Measurements from ENCODE around the gene EIF2D. TPM values are rescaled to one million over a fixed set of nuclear protein-coding genes. Genes with fewer than 3 reads are reported as not detected.
"Not testable (repeated sequence)": the region's sequence is repeated elsewhere in the genome, so short reads cannot be mapped to it uniquely, and the experiment has no call there.

The EIF2D gene
- total RNA-seq, 1 donor from 2014 or later, result 41.8 TPM

DNA sequence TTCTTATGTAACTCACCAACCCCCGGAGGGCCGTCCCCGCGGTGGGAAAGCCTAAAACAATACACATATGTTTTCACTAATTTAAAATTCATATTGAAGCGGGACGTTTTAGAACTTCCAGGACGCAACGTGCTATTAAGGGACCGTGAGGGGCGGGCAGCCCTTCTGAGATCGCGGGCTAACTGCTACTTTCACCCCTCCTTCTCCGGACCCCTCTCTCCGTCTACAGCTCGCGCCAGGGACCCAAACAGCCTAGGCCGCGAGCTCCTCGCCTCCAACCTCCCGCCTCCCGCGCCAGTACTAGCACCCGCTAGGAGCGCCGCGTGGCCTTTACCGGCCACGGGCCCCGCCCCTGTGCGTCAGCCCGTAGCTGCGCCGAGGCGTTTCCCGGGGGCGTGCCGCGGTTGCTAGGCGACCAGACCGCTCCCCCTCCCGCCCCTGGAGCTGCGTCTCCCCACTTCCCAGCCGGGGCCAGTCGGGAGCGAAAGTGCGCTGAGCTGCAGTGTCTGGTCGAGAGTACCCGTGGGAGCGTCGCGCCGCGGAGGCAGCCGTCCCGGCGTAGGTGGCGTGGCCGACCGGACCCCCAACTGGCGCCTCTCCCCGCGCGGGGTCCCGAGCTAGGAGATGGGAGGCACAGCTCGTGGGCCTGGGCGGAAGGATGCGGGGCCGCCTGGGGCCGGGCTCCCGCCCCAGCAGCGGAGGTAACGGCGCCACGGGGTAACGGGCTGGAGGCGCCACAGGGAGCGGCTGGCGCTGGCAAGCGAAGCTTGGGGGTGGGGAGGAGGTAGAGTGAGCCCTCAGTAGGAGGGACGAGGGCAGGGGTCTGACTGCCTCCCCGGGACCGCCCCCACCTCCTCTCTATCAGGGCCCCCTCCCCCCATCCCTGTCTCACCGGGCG lies 23.1 kb upstream of the EIF2D start, which contains the start of gene DYRK3:
Gene DYRK3, plus strand, starts transcription at position 457 of the 898 bp plus-strand sequence. Its CDS starts 168 bp downstream, at position 625.
- ATAC-seq, result peak; percentile 99

DNA sequence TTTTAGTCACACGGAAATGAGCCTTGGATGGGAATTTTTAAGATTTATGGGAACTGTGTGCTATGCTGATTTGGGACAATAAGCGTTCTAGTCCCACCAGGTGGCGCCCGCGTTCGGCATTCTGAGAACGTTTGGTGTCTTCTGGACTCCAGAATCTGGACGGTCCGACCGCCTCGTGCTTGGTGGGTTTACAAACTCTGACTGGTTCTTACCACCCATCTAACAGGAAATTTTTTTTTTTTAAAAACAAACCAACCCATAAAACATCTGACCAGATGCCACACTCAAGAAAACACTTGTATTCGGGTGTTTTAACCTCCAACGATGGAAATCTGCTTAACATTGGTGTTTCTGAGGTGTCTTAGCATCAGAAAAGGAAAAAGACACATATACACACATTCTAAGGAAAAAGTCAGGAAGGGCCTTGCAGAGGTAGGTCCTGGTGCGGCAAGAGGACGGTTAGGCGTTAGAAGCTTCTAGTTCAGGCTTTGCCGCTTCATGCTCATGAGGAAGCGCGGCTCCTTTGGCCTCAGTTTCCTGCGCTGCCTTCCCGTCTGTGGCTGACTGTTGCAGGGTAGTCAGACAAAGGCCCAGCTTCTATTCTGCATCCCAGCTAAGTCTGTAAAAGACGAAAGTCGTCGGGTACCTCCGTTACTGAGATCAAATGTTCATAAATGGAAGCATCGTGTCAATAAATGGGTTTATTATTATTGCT lies 22.3 kb upstream of the EIF2D start:
- ATAC-seq, result peak; percentile 43

DNA sequence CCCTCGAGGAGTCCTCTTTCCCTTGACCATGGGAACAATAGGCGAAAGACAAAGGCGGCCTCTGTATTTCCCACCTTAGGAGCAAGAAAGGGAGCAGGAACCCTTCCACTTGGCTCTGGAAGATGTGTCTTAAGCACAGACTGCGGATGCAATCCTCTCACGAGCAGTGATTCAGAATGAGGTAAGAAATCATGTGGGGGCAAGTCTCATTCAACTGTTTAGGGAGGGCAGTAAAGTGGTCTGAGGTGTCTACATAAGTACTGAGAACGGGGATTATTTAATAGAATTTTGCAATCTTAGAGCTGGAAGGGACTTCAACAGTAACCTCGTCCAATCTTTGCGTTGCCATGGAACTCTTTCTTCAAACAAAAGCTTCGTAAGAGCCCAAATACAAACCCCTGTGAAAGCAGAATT lies 21.4 kb upstream of the EIF2D start:
- peak; percentile 17 for ATAC-seq

DNA sequence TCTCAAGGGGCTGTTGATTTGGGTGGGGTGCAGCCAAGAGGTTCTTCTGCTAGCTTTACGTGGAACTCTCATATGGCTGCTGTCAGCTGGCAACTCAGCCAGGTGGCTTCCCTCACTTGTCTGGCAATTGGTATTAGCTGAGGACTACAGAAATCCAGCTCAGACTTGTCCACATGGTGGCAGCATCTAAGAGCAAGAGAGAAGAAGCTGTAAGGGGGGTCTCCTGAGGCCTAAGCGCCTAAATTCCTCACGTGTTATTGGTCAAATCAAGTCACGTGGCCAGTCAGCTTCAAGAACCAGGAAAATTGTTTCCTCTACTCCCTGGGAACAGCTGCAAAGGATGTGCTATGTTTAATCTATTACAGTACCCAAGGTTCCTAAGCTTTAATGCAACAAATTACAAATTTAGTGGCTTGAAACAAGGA lies 18.8 kb upstream of the EIF2D start:
- ATAC-seq, result no peak

DNA sequence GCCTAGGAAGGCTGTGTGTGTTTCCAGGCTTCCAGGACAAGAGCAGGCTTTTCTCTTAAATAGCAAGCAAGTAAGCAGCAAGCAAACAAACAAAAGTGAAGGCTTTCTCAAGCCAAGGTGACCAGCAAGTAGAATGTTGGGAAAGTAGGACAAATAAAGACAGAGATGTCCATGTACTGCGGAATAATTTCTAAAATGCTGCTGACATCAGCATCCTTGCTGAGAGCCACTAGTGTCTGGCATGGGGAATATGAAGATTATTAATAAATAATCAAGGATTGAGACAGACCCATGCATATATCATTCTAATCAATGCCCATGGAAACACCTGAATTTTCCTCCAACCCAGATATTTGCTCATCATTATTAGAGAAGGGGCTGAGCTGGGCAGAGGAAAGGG lies 16.7 kb upstream of the EIF2D start:
- no peak for ATAC-seq

DNA sequence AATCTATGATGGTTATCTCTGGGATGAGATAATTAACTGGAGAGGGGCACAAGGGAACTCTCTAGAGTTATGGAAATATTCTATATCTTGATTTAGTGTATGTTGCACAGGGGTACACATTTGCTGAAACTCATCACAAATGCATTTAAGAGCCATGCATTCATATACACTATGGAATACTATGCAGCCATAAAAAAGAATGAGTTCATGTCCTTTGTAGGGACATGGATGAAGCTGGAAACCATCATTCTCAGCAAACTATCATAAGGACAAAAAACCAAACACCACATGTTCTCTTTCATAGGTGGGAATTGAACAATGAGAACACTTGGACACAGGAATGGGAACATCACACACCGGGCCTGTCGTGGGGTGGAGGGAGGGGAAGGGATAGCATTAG lies 14.1 kb upstream of the EIF2D start:
- not testable (repeated sequence) for ATAC-seq

DNA sequence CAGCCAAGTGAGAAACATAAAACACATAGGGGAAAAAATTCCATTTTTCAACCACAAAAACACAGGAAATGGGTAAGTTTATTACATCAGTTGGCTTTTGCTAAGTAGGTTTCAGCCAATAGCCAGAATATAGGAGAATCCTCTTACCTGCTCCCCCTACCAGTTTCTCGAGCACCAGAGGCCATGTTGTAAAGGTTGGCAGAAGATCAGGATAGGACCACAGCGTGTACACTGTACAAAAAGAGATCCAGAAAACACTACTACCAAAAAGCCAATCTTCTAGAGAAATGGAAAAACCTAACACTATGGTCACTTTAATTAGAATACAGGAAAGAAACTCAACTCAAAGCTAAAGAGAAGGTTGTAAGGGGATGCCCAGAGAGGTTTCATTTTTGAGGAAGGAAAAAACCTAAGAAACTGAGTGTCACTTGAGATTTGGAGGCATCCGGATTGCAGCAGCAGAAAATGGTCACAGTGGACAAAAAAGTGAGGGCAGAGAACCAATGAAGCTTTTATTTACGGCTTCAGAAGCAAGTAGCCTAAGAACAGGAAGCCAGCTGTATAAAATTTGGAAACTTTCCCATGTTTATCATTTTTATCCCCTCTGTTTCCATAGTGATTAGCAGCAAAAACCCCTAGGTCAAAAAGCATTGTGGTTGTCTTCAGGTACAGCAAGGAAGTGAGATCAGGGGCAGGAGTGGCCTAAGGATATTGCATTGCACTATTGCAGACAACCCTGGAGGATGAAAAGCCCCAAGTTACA lies 2.9 kb downstream of the EIF2D start:
- no peak for ATAC-seq

DNA sequence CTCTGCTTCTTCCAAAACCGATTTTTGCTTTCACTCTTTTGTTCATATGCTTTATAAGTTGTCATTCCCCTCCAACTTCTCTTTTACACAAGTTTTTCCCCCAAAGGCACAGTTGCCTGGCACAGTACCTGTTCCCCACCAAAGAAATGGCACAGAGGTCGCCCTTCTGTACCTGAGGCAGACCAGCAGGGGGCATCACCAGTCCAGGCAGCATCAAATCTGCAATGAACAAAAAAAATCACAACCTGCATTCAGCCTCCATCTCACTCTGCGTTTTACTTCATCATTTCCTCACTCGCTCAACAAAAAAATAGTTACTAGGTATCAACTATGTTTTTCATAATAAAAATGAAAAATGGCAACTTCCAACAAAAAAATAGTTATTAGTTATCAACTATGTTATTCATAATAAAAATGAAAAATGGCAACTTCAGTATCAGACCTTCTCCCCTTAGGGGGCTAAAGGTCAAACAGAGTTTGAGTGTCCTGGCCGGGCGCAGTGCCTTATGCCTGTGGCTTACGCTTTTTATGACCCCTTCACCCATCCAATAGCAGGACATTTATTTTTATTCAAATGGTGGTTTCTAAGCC lies 4.1 kb downstream of the EIF2D start:
- no peak for ATAC-seq

DNA sequence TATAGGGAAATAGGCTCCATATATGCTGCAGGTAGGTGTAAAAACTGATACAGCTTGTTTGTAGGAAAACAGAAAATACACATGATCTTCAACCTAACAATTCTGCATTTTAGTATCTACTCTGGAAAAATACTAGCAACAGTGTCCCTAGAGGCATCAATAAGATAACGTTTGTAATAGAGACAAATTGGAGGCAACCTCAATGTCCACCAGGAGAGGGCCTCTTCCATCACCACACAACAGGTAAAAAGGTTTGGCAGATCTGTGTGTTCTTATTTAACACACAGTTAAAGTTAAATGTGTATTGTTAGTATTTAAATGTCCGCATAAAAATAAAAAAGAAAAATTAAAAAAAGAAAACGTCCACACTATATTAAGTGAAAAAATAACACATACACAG lies 5.4 kb downstream of the EIF2D start:
- peak; percentile 59 for ATAC-seq

DNA sequence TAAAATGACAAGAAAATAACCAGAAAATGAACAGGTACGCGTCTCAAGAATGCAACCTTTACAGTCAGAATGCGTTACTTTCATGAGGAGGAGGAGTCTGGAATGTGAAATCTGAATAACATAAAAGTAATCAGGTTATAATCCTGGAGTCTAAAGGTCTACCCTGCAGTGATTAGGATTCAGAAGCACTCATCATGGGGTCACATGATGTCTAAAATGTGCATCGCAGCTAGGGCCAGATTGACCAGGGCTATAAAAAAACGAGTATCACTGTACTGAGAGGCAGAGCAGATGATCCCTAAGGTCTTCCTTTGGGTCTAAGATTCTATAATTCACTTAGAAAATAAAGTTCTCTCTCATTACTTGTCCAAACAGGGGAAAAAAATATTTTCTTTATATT lies 7.4 kb downstream of the EIF2D start:
- ATAC-seq, result no peak

DNA sequence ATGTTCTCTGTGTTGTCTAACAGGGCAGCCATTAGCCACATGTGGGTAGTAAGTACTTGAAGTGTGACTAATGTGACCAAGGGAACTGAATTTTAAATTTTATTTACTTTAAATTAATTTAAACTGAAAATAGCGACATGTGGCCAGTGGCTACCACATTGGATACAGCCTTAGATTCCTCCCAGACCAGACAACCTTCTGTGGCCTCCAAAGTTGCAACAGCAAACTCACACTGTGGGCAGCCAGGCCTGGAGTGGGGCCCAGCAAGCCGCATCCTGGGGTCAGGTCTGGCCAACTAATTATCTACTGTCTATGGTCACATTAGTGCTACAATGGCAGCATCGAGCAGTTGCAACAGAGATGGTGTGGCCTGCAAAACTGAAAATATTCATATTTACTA lies 11.7 kb downstream of the EIF2D start:
- no peak for ATAC-seq

DNA sequence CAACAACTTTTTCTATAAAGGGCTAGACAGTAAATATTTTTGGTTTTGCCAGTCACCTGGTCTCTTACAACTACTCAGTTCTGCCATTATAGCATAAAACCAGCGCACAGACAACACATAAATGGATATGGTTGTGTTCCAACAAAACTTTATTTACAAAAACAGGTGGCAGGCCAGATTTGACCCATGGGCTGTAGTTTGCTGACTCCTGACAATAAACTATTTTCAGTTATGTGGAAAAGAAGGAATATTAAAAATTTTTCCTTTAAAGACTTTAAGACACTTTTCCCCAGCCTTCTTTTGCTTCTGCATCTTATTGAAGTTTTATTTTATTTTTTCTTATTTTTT lies 16.0 kb downstream of the EIF2D start:
- ATAC-seq, result no peak

DNA sequence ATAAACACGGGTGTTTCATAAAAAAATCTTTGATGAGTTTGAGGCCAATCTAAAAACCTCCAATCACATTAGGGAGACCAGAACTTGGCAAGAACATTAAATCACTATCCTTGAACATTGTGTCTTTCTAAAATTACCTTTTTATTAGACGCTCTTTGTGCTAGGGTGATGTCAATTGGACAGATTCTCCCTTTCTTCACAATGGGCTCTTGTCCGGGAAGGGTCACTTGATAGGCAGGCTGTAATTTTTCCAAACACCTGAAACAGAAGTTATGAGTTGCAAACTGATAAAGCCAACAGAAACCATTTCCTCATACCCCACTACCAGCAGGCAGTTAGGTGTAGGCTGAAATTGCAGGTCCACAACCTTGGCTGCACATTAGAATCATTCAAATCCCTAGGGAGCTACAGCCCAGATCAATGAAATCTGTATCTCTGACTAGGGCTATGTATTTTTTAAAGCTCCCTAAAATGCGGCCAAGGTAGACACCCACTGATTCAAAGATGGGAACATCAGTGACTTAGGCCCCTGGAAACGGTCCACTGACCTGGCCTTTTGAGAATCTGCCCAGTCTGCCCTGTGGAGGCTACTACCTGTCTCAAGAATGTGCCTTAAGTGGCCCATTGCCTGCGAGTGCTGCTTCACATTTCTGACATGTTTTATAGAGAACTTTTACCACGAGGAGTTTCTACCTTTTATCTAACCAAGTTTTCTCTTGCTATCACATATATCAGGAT lies 16.5 kb downstream of the EIF2D start:
- ATAC-seq, result no peak

DNA sequence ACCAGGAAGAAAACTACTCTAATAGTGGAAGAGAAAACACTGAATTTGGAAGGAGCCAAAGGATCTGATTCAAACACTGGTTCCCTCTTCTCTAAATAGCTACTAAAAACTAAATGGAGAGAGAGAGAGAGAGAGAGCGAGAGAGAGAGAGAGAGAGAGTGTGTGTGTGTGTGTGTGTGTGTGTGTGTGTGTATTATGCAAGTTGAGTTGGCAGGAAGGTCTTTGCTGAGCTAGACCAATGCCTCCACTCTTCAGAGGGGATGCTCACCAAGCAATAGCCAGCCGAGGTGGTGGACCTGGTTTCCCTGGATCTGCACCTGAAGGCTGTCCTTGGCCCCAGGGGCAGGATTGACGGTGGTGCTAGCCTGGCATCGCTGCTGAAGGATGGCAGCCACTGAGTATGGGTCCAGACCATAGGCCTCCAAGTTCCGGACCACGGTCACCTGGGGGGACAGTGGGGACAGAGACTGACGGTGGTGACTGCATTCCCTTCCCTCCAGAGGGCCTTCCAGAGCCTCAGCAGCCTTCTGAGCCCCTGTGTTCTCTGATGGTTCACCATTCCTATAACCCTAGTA lies 18.8 kb downstream of the EIF2D start:
- no peak for ATAC-seq

DNA sequence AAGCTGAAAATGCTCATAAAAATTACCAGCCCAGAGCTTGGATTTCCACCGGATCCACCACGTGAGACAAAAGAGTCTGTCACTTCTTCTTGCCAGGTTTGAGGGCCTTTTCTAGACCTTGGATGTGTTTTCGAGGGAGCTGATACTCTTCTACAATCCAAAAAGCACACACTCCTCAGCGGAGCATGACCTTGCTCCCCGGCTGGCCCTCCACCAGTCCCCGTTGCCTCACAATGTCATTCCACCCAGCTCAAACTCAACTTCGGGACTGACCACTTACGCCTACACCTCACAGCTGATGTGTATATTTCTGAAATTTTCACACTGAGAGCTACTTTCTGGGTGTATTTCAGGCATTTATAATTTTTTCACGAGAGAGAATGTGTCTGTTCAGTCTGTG lies 20.6 kb downstream of the EIF2D start:
- ATAC-seq, result no peak

DNA sequence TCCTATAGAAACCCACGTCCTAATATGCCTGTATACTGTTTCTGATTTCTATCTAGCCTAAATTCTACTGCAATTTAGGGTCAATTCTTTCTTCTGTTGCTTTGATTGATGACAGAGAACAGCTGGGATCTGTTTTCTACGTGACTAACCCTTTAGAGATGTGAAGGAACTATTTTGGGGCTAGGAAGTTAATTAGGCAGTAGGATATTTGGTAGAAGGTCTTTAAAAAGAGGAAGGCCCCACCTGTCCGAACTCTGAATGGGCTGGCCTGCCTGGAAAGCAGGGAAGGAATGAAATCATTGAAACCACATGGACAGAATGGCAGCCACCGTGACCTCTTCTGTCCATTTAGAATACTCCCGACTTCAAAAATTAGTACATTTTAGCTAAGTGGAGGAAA lies 21.0 kb downstream of the EIF2D start:
- ATAC-seq, result no peak

DNA sequence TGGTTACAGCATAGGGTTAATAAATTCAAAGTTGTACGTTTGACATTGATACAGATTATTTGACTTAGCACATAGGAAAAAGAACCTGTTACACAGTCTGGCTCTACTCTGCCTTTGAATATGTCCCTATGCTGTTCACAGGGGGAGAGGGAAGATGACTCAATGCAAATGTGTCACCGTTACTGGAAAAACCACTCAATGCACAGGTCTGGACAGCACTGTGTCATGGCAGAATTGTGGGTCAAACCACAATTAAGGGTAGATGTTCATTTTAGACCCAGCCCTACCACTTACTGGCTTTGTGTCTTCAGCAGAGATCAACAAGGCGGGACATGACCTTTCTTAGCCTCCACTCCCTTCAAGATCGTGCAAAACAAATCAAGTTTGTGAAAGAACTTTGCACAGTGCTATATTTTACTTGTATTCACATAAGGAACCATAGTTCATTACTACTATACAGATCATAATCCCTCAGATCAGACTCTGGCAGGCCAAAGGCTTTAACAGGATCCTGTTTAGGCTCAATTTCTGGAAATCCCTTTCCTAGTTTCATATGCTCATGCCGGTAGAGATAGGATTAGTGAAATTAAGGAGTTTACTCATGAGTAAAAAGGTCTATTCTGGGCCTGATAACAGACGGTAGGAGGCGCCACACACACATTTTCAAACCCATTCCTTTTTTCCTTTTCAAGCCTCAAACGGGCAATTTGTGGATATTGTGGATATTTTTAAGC lies 22.1 kb downstream of the EIF2D start:
- peak; percentile 85 for ATAC-seq

DNA sequence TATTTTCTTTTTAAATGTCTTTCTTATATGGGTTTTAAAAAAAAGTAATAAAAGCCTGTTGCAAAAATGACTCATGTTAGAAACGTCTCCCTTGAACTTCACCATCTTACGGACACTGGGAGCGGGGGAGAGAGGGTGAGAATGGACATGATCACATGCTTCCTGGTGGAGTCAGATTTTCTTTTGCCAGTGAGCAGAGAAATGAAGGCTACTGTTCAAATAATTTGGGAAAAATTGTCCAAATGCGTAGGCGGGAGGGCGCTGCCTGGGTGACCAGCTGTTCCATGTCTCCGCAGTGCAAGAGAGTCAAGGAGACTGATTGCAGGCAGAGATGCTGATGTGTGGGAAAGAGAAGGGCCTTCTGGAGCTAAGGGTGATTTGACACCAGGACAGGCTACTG lies 23.1 kb downstream of the EIF2D start:
- ATAC-seq, result no peak

DNA sequence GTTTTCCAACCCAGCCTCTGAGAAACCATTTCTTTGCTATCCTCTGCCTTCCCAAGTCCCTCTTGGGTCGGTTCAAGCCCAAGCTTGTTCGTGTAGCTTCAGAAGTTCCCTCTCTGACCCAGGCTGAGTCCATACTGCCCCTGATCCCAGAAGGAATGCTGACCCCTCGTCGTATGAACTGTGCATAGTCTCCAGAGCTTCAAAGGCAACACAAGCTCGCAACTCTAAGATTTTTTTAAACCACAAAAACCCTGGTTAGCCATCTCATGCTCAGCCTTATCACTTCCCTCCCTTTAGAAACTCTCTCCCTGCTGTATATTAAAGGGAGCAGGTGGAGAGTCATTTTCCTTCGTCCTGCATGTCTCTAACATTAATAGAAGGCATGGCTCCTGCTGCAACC lies 23.8 kb downstream of the EIF2D start:
- no peak for ATAC-seq

DNA sequence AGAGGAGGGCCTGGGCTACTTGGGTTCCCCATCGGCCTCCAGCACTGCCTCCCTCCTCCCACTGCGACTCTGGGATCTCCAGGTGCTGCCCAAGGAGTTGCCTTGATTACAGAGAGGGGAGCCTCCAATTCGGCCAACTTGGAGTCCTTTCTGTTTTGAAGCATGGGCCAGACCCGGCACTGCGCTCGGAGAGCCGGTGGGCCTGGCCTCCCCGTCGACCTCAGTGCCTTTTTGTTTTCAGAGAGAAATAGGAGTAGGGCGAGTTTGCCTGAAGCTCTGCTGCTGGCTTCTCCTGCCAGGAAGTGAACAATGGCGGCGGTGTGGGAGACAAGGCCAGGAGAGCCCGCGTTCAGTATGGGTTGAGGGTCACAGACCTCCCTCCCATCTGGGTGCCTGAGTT lies 24.4 kb downstream of the EIF2D start:
- ATAC-seq, result no peak

Data from esophagus mucosa (tissue), 1 donor.